Esophagus muscularis mucosa (tissue), 4 donors: ENCODE data around the gene GAREM1.

Source experiments
- CTCF ChIP-seq, 3 experiments: fragments of 200-600 bp in 2 of 3; fragments of 450-650 bp in 1 of 3; sonication (generic) in 2 of 3; IDR thresholded peaks; one replicate each; pipeline ENCODE4 v1.5.1; 2017 to 2019; ENCODE audit warnings: antibody characterized with exemption in 3 of 3, mild to moderate bottlenecking in 2 of 3, moderate library complexity in 1 of 3
- EP300 ChIP-seq: sonication (generic); formaldehyde crosslinking; IDR thresholded peaks from one replicate; pipeline ENCODE4 v1.6.1; 2017; ENCODE audit warnings: antibody characterized with exemption
- POLR2A ChIP-seq: fragments of 450-650 bp; IDR thresholded peaks from one replicate; pipeline ENCODE4 v1.6.1; 2017; ENCODE audit warnings: antibody characterized with exemption, moderate library complexity, mild to moderate bottlenecking, low read depth

- no peak for TF ChIP-seq POLR2A
- no peak for TF ChIP-seq CTCF (IDR thresholded peaks at IDR 0.05)
- no peak for TF ChIP-seq EP300
These were observed 9.9 kb upstream of the GAREM1 start for GRCh38 chr18:32480581-32480980.
